Measurements from ENCODE around the gene FKBP1A.

FKBP1A gene

GRCh38 chr20:1341561-1342265 is 51.1 kb downstream of the FKBP1A start:
- no peak for TF ChIP-seq CTCF (conservative IDR thresholded peaks at IDR 0.05; ENCODE audit: low read depth, low read length)
- H3K27me3 ChIP-seq (ENCODE audit: insufficient read depth, low read depth), result no peaks in the 10 kb centered on the region
- H3K9ac ChIP-seq, result no peak overlapping the region
- no peak overlapping the region for H3K4me3 ChIP-seq (IDR thresholded peaks at IDR 0.05; ENCODE audit: insufficient read depth, low read depth, low read length)
- H3K79me2 ChIP-seq (ENCODE audit: insufficient read depth, low read depth), result no peaks in the 10 kb centered on the region
- H3K36me3 ChIP-seq (ENCODE audit: insufficient read depth), result no peaks in the 10 kb centered on the region
- H3K27ac ChIP-seq, result no peak overlapping the region
- H2AFZ ChIP-seq (ENCODE audit: low read depth), result no peak overlapping the region
- no peaks in the 10 kb centered on the region for H4K20me1 ChIP-seq (ENCODE audit: insufficient read depth)
- H3K4me2 ChIP-seq, result no peak overlapping the region
- no peaks in the 10 kb centered on the region for H3K4me1 ChIP-seq (ENCODE audit: low read depth, poor library complexity, severe bottlenecking)

GRCh38 chr20:1338801-1339200 is 54.1 kb downstream of the FKBP1A start:
- no peak for TF ChIP-seq CTCF (conservative IDR thresholded peaks at IDR 0.05; ENCODE audit: low read depth, low read length)
- no peaks in the 10 kb centered on the region for H3K36me3 ChIP-seq (ENCODE audit: insufficient read depth)

GRCh38 chr20:1338096-1338495 is 54.8 kb downstream of the FKBP1A start:
- Histone ChIP-seq H4K20me1 (ENCODE audit: insufficient read depth) (no peaks in the 10 kb centered on the region), H3K27me3 (ENCODE audit: insufficient read depth, low read depth) (no peaks in the 10 kb centered on the region)

More at GRCh38 chr20:1338801-1339200, 54.1 kb downstream of the FKBP1A start:
- no peak overlapping the region for H3K27ac ChIP-seq
- H3K4me2 ChIP-seq, result no peak overlapping the region
- H3K9ac ChIP-seq, result no peak overlapping the region
- no peaks in the 10 kb centered on the region for H3K79me2 ChIP-seq (ENCODE audit: insufficient read depth, low read depth)
- no peak overlapping the region for H3K4me3 ChIP-seq (IDR thresholded peaks at IDR 0.05; ENCODE audit: insufficient read depth, low read depth, low read length)
- no peaks in the 10 kb centered on the region for H4K20me1 ChIP-seq (ENCODE audit: insufficient read depth)
- no peak overlapping the region for H2AFZ ChIP-seq (ENCODE audit: low read depth)
- H3K4me1 ChIP-seq (ENCODE audit: low read depth, poor library complexity, severe bottlenecking), result no peaks in the 10 kb centered on the region
- no peaks in the 10 kb centered on the region for H3K27me3 ChIP-seq (ENCODE audit: insufficient read depth, low read depth)

GRCh38 chr20:1337441-1337840 is 55.4 kb downstream of the FKBP1A start:
- Histone ChIP-seq H4K20me1 (ENCODE audit: insufficient read depth) (no peaks in the 10 kb centered on the region), H3K36me3 (ENCODE audit: insufficient read depth) (no peaks in the 10 kb centered on the region)

More at GRCh38 chr20:1338096-1338495, 54.8 kb downstream of the FKBP1A start:
- no peak for TF ChIP-seq CTCF (conservative IDR thresholded peaks at IDR 0.05; ENCODE audit: low read depth, low read length)
- Histone ChIP-seq H3K79me2 (ENCODE audit: insufficient read depth, low read depth) (no peaks in the 10 kb centered on the region), H3K36me3 (ENCODE audit: insufficient read depth) (no peaks in the 10 kb centered on the region), H2AFZ (ENCODE audit: low read depth) (no peak overlapping the region), H3K4me3 (IDR thresholded peaks at IDR 0.05; ENCODE audit: insufficient read depth, low read depth, low read length) (no peak overlapping the region), H3K4me2 (no peak overlapping the region), H3K27ac (no peak overlapping the region), H3K9ac (no peak overlapping the region), H3K4me1 (ENCODE audit: low read depth, poor library complexity, severe bottlenecking) (peaks cover under 1% of the 10 kb centered on the region)

More at GRCh38 chr20:1337441-1337840, 55.4 kb downstream of the FKBP1A start:
- Histone ChIP-seq H3K4me1 (ENCODE audit: low read depth, poor library complexity, severe bottlenecking) (peaks cover 7% of the 10 kb centered on the region), H3K9ac (no peak overlapping the region), H3K79me2 (ENCODE audit: insufficient read depth, low read depth) (no peaks in the 10 kb centered on the region), H3K27ac (no peak overlapping the region), H3K4me2 (no peak overlapping the region), H3K4me3 (IDR thresholded peaks at IDR 0.05; ENCODE audit: insufficient read depth, low read depth, low read length) (no peak overlapping the region), H2AFZ (ENCODE audit: low read depth) (no peak overlapping the region), H3K27me3 (ENCODE audit: insufficient read depth, low read depth) (no peaks in the 10 kb centered on the region)
- TF ChIP-seq CTCF (conservative IDR thresholded peaks at IDR 0.05; ENCODE audit: low read depth, low read length), result no peak
